Right lobe of liver (tissue), 6 donors: ENCODE results near the gene ATP2B3. TPM values are rescaled to one million over a fixed set of nuclear protein-coding genes. Genes with fewer than 3 reads are reported as not detected.

ENCODE experiments used
- ATAC-seq, 4 donors: fragments of 200-7000 bp; cut with Tn5 transposase; one replicate each; pipeline ENCODE4 v1.9.1; 2020; ENCODE audit warnings: mild to moderate bottlenecking in 4 of 4, moderate library complexity in 4 of 4
- DNase-seq, 3 donors: peaks; one replicate each; pipeline ENCODE4 v3.0.0-alpha.2; 2020
- H3K27ac ChIP-seq, 3 donors: fragments of 200-600 bp; one replicate each; pipeline ENCODE4 v1.8.0; 2022
- H3K27me3 ChIP-seq, 2 donors: fragments of 200-600 bp; one replicate each; pipeline ENCODE4 v1.8.0; 2022
- H3K36me3 ChIP-seq, 4 donors: fragments of 200-600 bp; sonication (generic) in 1 of 4; one replicate each; pipeline versions ENCODE4 v1.5.1 to v1.8.0; 2017 to 2022; ENCODE audit warnings: control low read depth in 1 of 4
- H3K4me1 ChIP-seq, 4 donors: fragments of 200-600 bp; sonication (generic) in 1 of 4; one replicate each; pipeline versions ENCODE4 v1.5.1 to v1.8.0; 2017 to 2022; ENCODE audit warnings: control low read depth in 1 of 4
- H3K4me3 ChIP-seq, 3 donors: fragments of 200-600 bp; one replicate each; pipeline ENCODE4 v1.8.0; 2022
- H3K9me3 ChIP-seq, 4 donors: fragments of 200-600 bp; sonication (generic) in 1 of 4; one replicate each; pipeline versions ENCODE4 v1.5.1 to v1.8.0; 2017 to 2022; ENCODE audit warnings: control low read depth in 1 of 4
- CTCF ChIP-seq, 4 donors: fragments of 200-600 bp in 3 of 4; fragments of 450-650 bp in 1 of 4; IDR thresholded peaks; one replicate each; pipeline versions ENCODE4 v1.5.1 to v1.8.0; 2016 to 2022; ENCODE audit warnings: antibody characterized with exemption in 4 of 4, mild to moderate bottlenecking in 2 of 4
- POLR2A ChIP-seq: fragments of 450-650 bp; IDR thresholded peaks from one replicate; pipeline ENCODE4 v1.6.1; 2017; ENCODE audit warnings: antibody characterized with exemption, mild to moderate bottlenecking
- WGBS: methylation state at CpG from one replicate; pipeline ENCODE4 v1.1.6; 2018; ENCODE audit warnings: low coverage, low lambda C conversion rate; ENCODE audit not compliant: insufficient coverage; ENCODE audit errors: missing lambda C conversion rate; 5-methylcytosine and 5-hydroxymethylcytosine counted together
- intact Hi-C, 2 donors: fragments of 100-400 bp; cut with DNase I; formaldehyde crosslinking; loops; one replicate each; pipeline versions ENCODE4 v1.11.2 to v1.14.1; 2022
- total RNA-seq, 6 experiments: library from RNA; depleted of rRNA in 2 of 6; stranded (reverse); fragments of >200 nt in 2 of 6; fragmentation: NEBNext Ultra II Directional in 3 of 6; extraction: Animal tissue kit (Norgen Biotek cat#: 25700) in 3 of 6; gene quantifications; one replicate each; pipeline versions ENCODE4 v1.1.0 to v1.2.4, GENCODE V29; 2016 to 2023
- donor health status: DM: no; HTN: yes; CAD: no.
- donor health status: DM: no; HTN: no; CAD: no.
- donor health status: DM: no; HTN: no; CAD: no.
- donor health status: DM: no; HTN: yes; CAD: no.
- donor health status: DM: no; HTN: yes; CAD: no.

The ATP2B3 gene
- total RNA-seq, 6 experiments from 2014 or later = 0.07 TPM; not detected in 5

GRCh38 chrX:153554519-153555167, 37.2 kb downstream of the ATP2B3 start:
- TF ChIP-seq CTCF (IDR thresholded peaks at IDR 0.05) (peak; percentile 63 to 75 (median 70)), POLR2A (no peak)
- no peaks in the 10 kb centered on the region for H3K9me3 ChIP-seq
- intact Hi-C loops = loop anchor here (5.0 to 10.0 kb wide), 2 partner anchors 113 to 120 kb away; partner anchors contain the start of gene PNCK (in 1 of the 2)
- DNase-seq (peak; percentile 57 to 71 (median 70)), ATAC-seq (peak; percentile 76 to 92 (median 90))
- H3K4me3 ChIP-seq = no peak overlapping the region
- H3K27ac ChIP-seq = no peak overlapping the region
- 16% methylated on average over 5 of the region's 17 CpGs for WGBS
- H3K36me3 ChIP-seq = no peaks in the 10 kb centered on the region
- H3K4me1 ChIP-seq = no peaks in the 10 kb centered on the region
- no peaks in the 10 kb centered on the region for H3K27me3 ChIP-seq

- Histone ChIP-seq H3K27me3 (peaks cover 0 to 5% of the 10 kb centered on the region in 2 donors), H3K36me3 (no peaks in the 10 kb centered on the region), H3K4me3 (no peak overlapping the region), H3K27ac (no peak overlapping the region), H3K9me3 (no peaks in the 10 kb centered on the region), H3K4me1 (no peaks in the 10 kb centered on the region)
- no peak for TF ChIP-seq CTCF (IDR thresholded peaks at IDR 0.05)
- DNase-seq = no peak
- intact Hi-C loops = loop anchor here (5.0 to 10.0 kb wide), 2 partner anchors 111 to 118 kb away; partner anchors contain the start of gene PNCK (in 1 of the 2)
- no peak for ATAC-seq
- WGBS = 60% methylated on average over 1 of the region's 12 CpGs
Measured at GRCh38 chrX:153556767-153557166, 39.3 kb downstream of the ATP2B3 start.

GRCh38 chrX:153557618-153558355, 40.3 kb downstream of the ATP2B3 start:
- intact Hi-C loops = loop anchor here (5.0 to 10.0 kb wide), 2 partner anchors 110 to 117 kb away; partner anchors contain the start of gene PNCK (in 1 of the 2)
- Histone ChIP-seq H3K36me3 (no peaks in the 10 kb centered on the region), H3K27ac (no peak overlapping the region), H3K4me3 (no peak overlapping the region), H3K27me3 (peaks cover 0 to 5% of the 10 kb centered on the region in 2 donors), H3K4me1 (no peaks in the 10 kb centered on the region), H3K9me3 (no peaks in the 10 kb centered on the region)
- no peak for TF ChIP-seq POLR2A
- TF ChIP-seq CTCF (IDR thresholded peaks at IDR 0.05) = no peak
- ATAC-seq (no peak), DNase-seq (no peak)
- WGBS = 54% methylated on average over 4 of the region's 19 CpGs

GRCh38 chrX:153560000-153560399, 42.6 kb downstream of the ATP2B3 start:
- intact Hi-C loops = loop anchor here (5.0 to 10.0 kb wide), 2 partner anchors 107 to 115 kb away; partner anchors contain the start of gene PNCK (in 1 of the 2)
- no peaks in the 10 kb centered on the region for H3K4me1 ChIP-seq
- peak in 3 of 4 donors; percentile 2 to 45 (median 31) for ATAC-seq
- no peak overlapping the region for H3K4me3 ChIP-seq
- no peak for DNase-seq
- peaks cover 0 to 5% of the 10 kb centered on the region in 2 donors for H3K27me3 ChIP-seq
- H3K9me3 ChIP-seq = no peaks in the 10 kb centered on the region
- no peak overlapping the region for H3K27ac ChIP-seq
- WGBS = 49% methylated on average over 3 of the region's 9 CpGs
- TF ChIP-seq CTCF (IDR thresholded peaks at IDR 0.05) (no peak), POLR2A (no peak)
- H3K36me3 ChIP-seq = no peaks in the 10 kb centered on the region
